Activated naive CD4-positive, alpha-beta T cell treated with anti-CD3 and anti-CD28 coated beads, Interleukin-2, amount 50 U/mL, for 72 hours (primary cell): Measurements from ENCODE around the gene VWA8. TPM values are rescaled to one million over a fixed set of nuclear protein-coding genes. Genes with fewer than 3 reads are reported as not detected.
A peak's percentile ranks its signal among the peaks of the same experiment; 100 is the strongest.

Source experiments
- ATAC-seq, 2 donors: fragments of 150-1000 bp; cut with Tn5 transposase; 2 replicates each; pipeline ENCODE4 v1.10.0; 2021; ENCODE audit warnings: mild to moderate bottlenecking in 2 of 2, moderate library complexity in 2 of 2
- DNase-seq, 2 donors: peaks; one replicate each; pipeline ENCODE4 v3.0.0; 2021 to 2022; ENCODE audit warnings: low spot score in 2 of 2
- H3K27ac Mint-ChIP-seq, 2 donors: one replicate each; pipeline ENCODE4 v1.8.0; 2022; ENCODE audit warnings: mild to moderate bottlenecking in 2 of 2, mixed read lengths in 2 of 2
- H3K36me3 Mint-ChIP-seq, 2 donors: one replicate each; pipeline ENCODE4 v1.8.0; 2022; ENCODE audit warnings: mixed read lengths in 2 of 2
- H3K9me3 Mint-ChIP-seq, 2 donors: one replicate each; pipeline ENCODE4 v1.8.0; 2022; ENCODE audit warnings: mixed read lengths in 2 of 2
- total RNA-seq, 2 donors: library from RNA; stranded (reverse); gene quantifications; one replicate each; pipeline ENCODE4 v1.2.3, GENCODE V29; 2022

Gene VWA8
- total RNA-seq: 10 to 100 TPM; 11.8 to 23.7 TPM

- DNase-seq: peak; percentile 85 to 89
- Mint-ChIP-seq H3K9me3 (peaks cover 5 to 6% of the 10 kb centered on the region in 2 donors), H3K36me3 (peaks cover 5 to 9% of the 10 kb centered on the region in 2 donors), H3K27ac (peak within 1 kb of the TSS; percentile 80 to 97)
- ATAC-seq: peak; percentile 77 to 81
Observed at GRCh38 chr13:41960637-41961465, at the start of gene VWA8. VWA8 (minus strand) TSS chr13:41961109; CDS start chr13:41961015, 94 bp downstream.

GRCh38 chr13:42009057-42009456 is 48.1 kb upstream of the VWA8 start:
- no peak for DNase-seq
- ATAC-seq: no peak
- no peaks in the 10 kb centered on the region for H3K36me3 Mint-ChIP-seq
- no peak overlapping the region for H3K27ac Mint-ChIP-seq
- no peaks in the 10 kb centered on the region for H3K9me3 Mint-ChIP-seq

GRCh38 chr13:42007844-42008243 is 46.9 kb upstream of the VWA8 start:
- no peaks in the 10 kb centered on the region for H3K36me3 Mint-ChIP-seq
- no peak overlapping the region for H3K27ac Mint-ChIP-seq
- ATAC-seq (no peak), DNase-seq (no peak)
- no peaks in the 10 kb centered on the region for H3K9me3 Mint-ChIP-seq

GRCh38 chr13:42002066-42002465 is 41.2 kb upstream of the VWA8 start:
- DNase-seq: no peak
- Mint-ChIP-seq H3K27ac (no peak overlapping the region), H3K36me3 (no peaks in the 10 kb centered on the region), H3K9me3 (peaks cover 0 to 3% of the 10 kb centered on the region in 2 donors)
- no peak for ATAC-seq

GRCh38 chr13:42001580-42001979 is 40.7 kb upstream of the VWA8 start:
- Mint-ChIP-seq H3K9me3 (peaks cover 0 to 3% of the 10 kb centered on the region in 2 donors), H3K27ac (no peak overlapping the region), H3K36me3 (no peaks in the 10 kb centered on the region)
- DNase-seq (no peak), ATAC-seq (no peak)

GRCh38 chr13:42000846-42001245 is 39.9 kb upstream of the VWA8 start:
- DNase-seq (no peak), ATAC-seq (no peak)
- peaks cover 0 to 3% of the 10 kb centered on the region in 2 donors for H3K9me3 Mint-ChIP-seq
- H3K27ac Mint-ChIP-seq: no peak overlapping the region
- no peaks in the 10 kb centered on the region for H3K36me3 Mint-ChIP-seq

GRCh38 chr13:41997396-41997795 is 36.5 kb upstream of the VWA8 start:
- Mint-ChIP-seq H3K36me3 (no peaks in the 10 kb centered on the region), H3K27ac (no peak overlapping the region), H3K9me3 (peaks cover 0 to 3% of the 10 kb centered on the region in 2 donors)
- ATAC-seq (no peak), DNase-seq (no peak)

- ATAC-seq (peak; percentile 38 to 41), DNase-seq (peak in 1 of 2 donors; percentile 6)
- no peak overlapping the region for H3K27ac Mint-ChIP-seq
- H3K9me3 Mint-ChIP-seq: peaks cover 0 to 3% of the 10 kb centered on the region in 2 donors
- no peaks in the 10 kb centered on the region for H3K36me3 Mint-ChIP-seq
Observed at GRCh38 chr13:41995946-41996345, 35.0 kb upstream of the VWA8 start.

GRCh38 chr13:41995336-41995735 is 34.4 kb upstream of the VWA8 start:
- ATAC-seq: no peak
- no peak for DNase-seq
- no peak overlapping the region for H3K27ac Mint-ChIP-seq
- H3K36me3 Mint-ChIP-seq: no peaks in the 10 kb centered on the region
- peaks cover 0 to 3% of the 10 kb centered on the region in 2 donors for H3K9me3 Mint-ChIP-seq

- no peak for DNase-seq
- H3K9me3 Mint-ChIP-seq: peaks cover 0 to 3% of the 10 kb centered on the region in 2 donors
- no peak overlapping the region for H3K27ac Mint-ChIP-seq
- ATAC-seq: no peak
- no peaks in the 10 kb centered on the region for H3K36me3 Mint-ChIP-seq
Observed at GRCh38 chr13:41994696-41995095, 33.8 kb upstream of the VWA8 start.

- H3K9me3 Mint-ChIP-seq: no peaks in the 10 kb centered on the region
- H3K36me3 Mint-ChIP-seq: no peaks in the 10 kb centered on the region
- ATAC-seq: no peak
- DNase-seq: no peak
- no peak overlapping the region for H3K27ac Mint-ChIP-seq
Observed at GRCh38 chr13:41991936-41992335, 31.0 kb upstream of the VWA8 start.

- ATAC-seq (no peak), DNase-seq (no peak)
- no peaks in the 10 kb centered on the region for H3K36me3 Mint-ChIP-seq
- H3K27ac Mint-ChIP-seq: no peak overlapping the region
- no peaks in the 10 kb centered on the region for H3K9me3 Mint-ChIP-seq
Observed at GRCh38 chr13:41988244-41988643, 27.3 kb upstream of the VWA8 start.

GRCh38 chr13:41985788-41986508 is 25.0 kb upstream of the VWA8 start:
- Mint-ChIP-seq H3K27ac (peak overlapping the region in 1 of 2 donors; percentile 61), H3K36me3 (no peaks in the 10 kb centered on the region), H3K9me3 (no peaks in the 10 kb centered on the region)
- DNase-seq (no peak), ATAC-seq (no peak)

GRCh38 chr13:41981951-41982715 is 21.2 kb upstream of the VWA8 start:
- DNase-seq: no peak
- no peak for ATAC-seq
- peaks cover 0 to 7% of the 10 kb centered on the region in 2 donors for H3K9me3 Mint-ChIP-seq
- no peak overlapping the region for H3K27ac Mint-ChIP-seq
- no peaks in the 10 kb centered on the region for H3K36me3 Mint-ChIP-seq

GRCh38 chr13:41978007-41978406 is 17.1 kb upstream of the VWA8 start:
- DNase-seq (no peak), ATAC-seq (no peak)
- H3K36me3 Mint-ChIP-seq: no peaks in the 10 kb centered on the region
- H3K27ac Mint-ChIP-seq: no peak overlapping the region
- H3K9me3 Mint-ChIP-seq: peaks cover 0 to 9% of the 10 kb centered on the region in 2 donors

- Mint-ChIP-seq H3K27ac (no peak overlapping the region), H3K9me3 (peaks cover 0 to 9% of the 10 kb centered on the region in 2 donors), H3K36me3 (no peaks in the 10 kb centered on the region)
- ATAC-seq: no peak
- DNase-seq: no peak
Observed at GRCh38 chr13:41976476-41976875, 15.6 kb upstream of the VWA8 start.
